SH-SY5Y (cell line): ENCODE data around the gene VAPA.

ENCODE experiments used
- GATA2 ChIP-seq: IDR thresholded peaks from 2 replicates; pipeline ENCODE4 v1.6.1; 2011; ENCODE audit warnings: mild to moderate bottlenecking, low read depth, low read length
- GATA3 ChIP-seq: IDR thresholded peaks from 2 replicates; pipeline ENCODE4 v1.6.1; 2011; ENCODE audit warnings: low read depth, mild to moderate bottlenecking, low read length, moderate library complexity

DNA sequence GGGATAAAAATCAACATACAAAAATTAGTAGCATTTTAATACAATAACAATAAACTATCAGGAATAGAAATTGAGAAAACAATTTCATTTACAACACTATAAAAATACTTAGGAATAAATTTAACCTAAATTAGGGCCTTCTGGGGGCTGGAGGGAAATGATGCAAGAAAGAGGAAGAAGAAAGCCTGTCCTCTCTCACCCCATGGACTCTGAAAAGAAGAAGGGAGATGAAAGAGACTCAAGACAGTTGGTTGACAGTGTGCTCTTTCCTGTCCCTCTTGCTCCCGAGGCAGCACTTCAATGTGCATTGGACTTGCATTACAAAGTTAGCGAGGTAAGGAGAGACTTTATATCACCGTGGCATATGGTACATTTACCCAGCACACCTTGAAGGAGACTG is 88.5 kb downstream of the VAPA start:
- TF ChIP-seq GATA3 (no peak), GATA2 (no peak)
